Measurements from ENCODE around the gene SLBP. TPM values are rescaled to one million over a fixed set of nuclear protein-coding genes. Genes with fewer than 3 reads are reported as not detected.

Gene SLBP
- total RNA-seq, 2 experiments from 2014 or later = 115 to 117 TPM

DNA sequence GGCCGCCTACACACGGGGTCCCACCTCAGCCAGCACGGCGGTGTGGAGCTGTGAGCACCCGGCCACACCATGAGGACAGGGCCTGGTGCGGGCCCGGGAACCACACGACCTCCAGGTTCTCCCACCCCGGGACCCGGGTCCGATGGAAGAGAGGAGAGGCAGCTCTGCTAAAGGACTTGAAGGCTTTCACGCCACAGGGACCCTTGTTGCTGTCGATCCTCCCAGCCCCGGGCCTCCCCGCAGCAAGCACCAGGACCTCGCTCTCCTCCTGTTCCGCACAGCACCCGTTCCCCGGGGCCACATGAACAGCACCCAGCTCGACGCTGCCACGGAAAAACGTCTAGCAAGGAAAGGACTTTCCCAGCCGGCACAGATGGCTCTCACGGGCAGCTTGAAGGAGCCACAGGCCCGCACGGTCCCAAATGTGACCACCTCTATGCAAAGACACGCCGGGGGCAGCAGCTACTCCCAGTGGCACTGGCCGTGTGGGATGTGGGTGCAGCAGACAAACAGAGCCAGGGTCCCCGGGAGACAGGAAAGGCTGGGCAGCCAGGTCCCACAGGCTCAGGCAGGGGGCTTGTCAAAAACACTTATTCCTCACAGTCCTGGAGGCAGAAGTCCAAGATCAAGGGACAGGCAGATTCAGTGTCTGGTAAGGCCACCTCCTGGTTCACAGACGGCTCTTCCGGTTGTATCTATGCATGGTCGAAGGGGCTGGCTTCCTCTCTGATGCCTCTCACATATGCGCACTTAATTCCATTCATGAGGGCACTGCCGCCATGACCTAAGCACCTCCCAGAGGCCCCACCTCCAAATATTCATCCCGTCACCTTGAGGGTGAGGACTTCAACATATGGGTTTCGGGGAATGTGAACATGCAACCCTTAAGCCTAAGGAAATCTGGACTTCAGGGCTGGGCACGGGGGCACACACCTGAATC is 52.7 kb downstream of the SLBP start:
- Mint-ChIP-seq H3K4me1 (ENCODE audit: low read depth) (no peaks in the 10 kb centered on the region), H3K27me3 (no peaks in the 10 kb centered on the region), H3K9me3 (no peaks in the 10 kb centered on the region), H3K4me3 (no peak overlapping the region), H3K36me3 (ENCODE audit: low read depth) (no peaks in the 10 kb centered on the region), H3K27ac (no peak overlapping the region)
- ATAC-seq (no peak), DNase-seq (no peak)
- CTCF ChIA-PET = interaction anchor here (1.5 kb wide), 1 partner anchor 13 kb away, joined by 3 read pairs; no protein-coding TSS in a partner anchor
- TF ChIP-seq CTCF (IDR thresholded peaks at IDR 0.05) = no peak
- POLR2A ChIA-PET = no interaction called here
- intact Hi-C loops (cut with micrococcal nuclease) = no loop called here

GRCh38 chr4:1658581-1658980 is 53.5 kb downstream of the SLBP start:
- CTCF ChIA-PET = no interaction called here
- intact Hi-C loops (cut with micrococcal nuclease) = no loop called here

GRCh38 chr4:1658146-1658545 is 54.0 kb downstream of the SLBP start:
- Mint-ChIP-seq H3K27ac (no peak overlapping the region), H3K27me3 (no peaks in the 10 kb centered on the region), H3K9me3 (no peaks in the 10 kb centered on the region), H3K4me3 (no peak overlapping the region), H3K36me3 (ENCODE audit: low read depth) (no peaks in the 10 kb centered on the region), H3K4me1 (ENCODE audit: low read depth) (no peaks in the 10 kb centered on the region)
- TF ChIP-seq CTCF (IDR thresholded peaks at IDR 0.05) = no peak
- no peak for DNase-seq
- ChIA-PET CTCF (no interaction called here), POLR2A (no interaction called here)
- intact Hi-C loops (cut with micrococcal nuclease) = no loop called here
- ATAC-seq = no peak

More at GRCh38 chr4:1658581-1658980, 53.5 kb downstream of the SLBP start:
- ATAC-seq (no peak), DNase-seq (no peak)
- H3K4me3 Mint-ChIP-seq = no peak overlapping the region
- H3K36me3 Mint-ChIP-seq (ENCODE audit: low read depth) = no peaks in the 10 kb centered on the region
- no peak overlapping the region for H3K27ac Mint-ChIP-seq
- TF ChIP-seq CTCF (IDR thresholded peaks at IDR 0.05) = no peak
- POLR2A ChIA-PET = no interaction called here
- no peaks in the 10 kb centered on the region for H3K4me1 Mint-ChIP-seq (ENCODE audit: low read depth)
- no peaks in the 10 kb centered on the region for H3K9me3 Mint-ChIP-seq
- H3K27me3 Mint-ChIP-seq = no peaks in the 10 kb centered on the region

DNA sequence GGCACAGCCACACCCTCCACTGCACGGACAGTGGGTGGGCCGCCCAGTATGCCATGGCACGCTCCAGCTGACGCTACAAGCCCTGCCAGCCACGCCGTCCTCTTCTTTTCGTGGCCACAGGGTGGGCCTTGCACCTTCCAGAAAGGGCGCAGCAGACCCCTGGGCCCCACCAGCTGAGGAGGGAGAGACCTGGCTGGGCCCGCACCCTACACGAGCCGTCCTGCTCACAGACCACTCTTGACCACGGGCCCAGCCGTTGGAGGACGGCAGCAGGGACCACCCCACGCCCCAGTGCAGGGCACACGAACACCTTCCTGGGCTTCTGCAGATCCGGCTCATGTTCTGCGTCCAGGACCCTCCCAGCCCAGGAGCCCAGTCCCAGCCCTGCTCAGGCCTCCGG is 55.1 kb downstream of the SLBP start:
- POLR2A ChIA-PET = no interaction called here
- intact Hi-C loops (cut with micrococcal nuclease) = no loop called here
- TF ChIP-seq CTCF (IDR thresholded peaks at IDR 0.05) = no peak
- H3K36me3 Mint-ChIP-seq (ENCODE audit: low read depth) = no peaks in the 10 kb centered on the region
- CTCF ChIA-PET = no interaction called here
- H3K27me3 Mint-ChIP-seq = no peaks in the 10 kb centered on the region
- no peaks in the 10 kb centered on the region for H3K4me1 Mint-ChIP-seq (ENCODE audit: low read depth)
- ATAC-seq (no peak), DNase-seq (no peak)
- no peak overlapping the region for H3K4me3 Mint-ChIP-seq
- no peaks in the 10 kb centered on the region for H3K9me3 Mint-ChIP-seq
- H3K27ac Mint-ChIP-seq = no peak overlapping the region

DNA sequence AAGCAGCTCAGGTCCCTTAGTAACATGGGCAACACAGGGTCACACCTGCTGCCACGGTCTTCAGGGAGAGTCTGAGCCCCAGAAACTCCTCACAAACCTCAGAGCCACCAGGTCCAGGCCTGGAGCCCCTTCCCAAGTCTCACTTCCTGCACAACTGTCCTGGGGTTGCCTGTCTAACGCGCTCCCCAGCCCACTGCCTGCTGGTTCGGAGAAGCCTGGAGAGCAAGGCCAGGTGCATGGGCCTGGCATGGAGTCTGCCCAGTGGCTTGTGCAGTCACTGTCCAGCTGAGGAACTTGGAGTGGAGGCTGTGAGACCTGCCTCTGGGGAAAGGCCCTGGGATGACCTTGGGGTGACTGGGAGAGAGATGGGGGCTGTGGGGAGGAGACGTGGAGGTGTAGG is 56.0 kb downstream of the SLBP start:
- TF ChIP-seq CTCF (IDR thresholded peaks at IDR 0.05) = no peak
- ChIA-PET POLR2A (no interaction called here), CTCF (no interaction called here)
- Mint-ChIP-seq H3K4me1 (ENCODE audit: low read depth) (no peaks in the 10 kb centered on the region), H3K36me3 (ENCODE audit: low read depth) (no peaks in the 10 kb centered on the region), H3K9me3 (no peaks in the 10 kb centered on the region), H3K27me3 (no peaks in the 10 kb centered on the region), H3K4me3 (no peak overlapping the region), H3K27ac (no peak overlapping the region)
- ATAC-seq = no peak
- intact Hi-C loops (cut with micrococcal nuclease) = no loop called here
- DNase-seq = no peak

Data from activated CD8-positive, alpha-beta T cell treated with anti-CD3 and anti-CD28 coated beads for 36 hours (primary cell).